KOPT-K1 (cell line): ENCODE measurements around the gene CPS1.

Source experiments
- H3K27ac ChIP-seq: fragments of 200-600 bp; sonication (generic); 2 replicates; pipeline ENCODE4 v1.5.1; 2016; ENCODE audit warnings: antibody characterized with exemption, mild to moderate bottlenecking, low read depth, low read length; ENCODE audit not compliant: poor library complexity, severe bottlenecking
- H3K36me3 ChIP-seq: fragments of 200-600 bp; sonication (generic); 2 replicates; pipeline ENCODE4 v1.5.1; 2017; ENCODE audit warnings: antibody characterized with exemption, mild to moderate bottlenecking, low read length, moderate library complexity; ENCODE audit not compliant: insufficient read depth
- H3K9me3 ChIP-seq: fragments of 200-600 bp; sonication (generic); 2 replicates; pipeline ENCODE4 v1.5.1; 2017; ENCODE audit warnings: antibody characterized with exemption, low read length, mild to moderate bottlenecking; ENCODE audit not compliant: insufficient read depth, poor library complexity, severe bottlenecking

The CPS1 gene

GRCh38 chr2:210663631-210664089, 107.3 kb downstream of the CPS1 start:
- Histone ChIP-seq H3K36me3 (no peaks in the 10 kb centered on the region), H3K27ac (no peak overlapping the region), H3K9me3 (peaks cover 7% of the 10 kb centered on the region)

- Histone ChIP-seq H3K9me3 (no peaks in the 10 kb centered on the region), H3K27ac (no peak overlapping the region), H3K36me3 (no peaks in the 10 kb centered on the region)
Measured at GRCh38 chr2:210667711-210668110, 111.3 kb downstream of the CPS1 start.

GRCh38 chr2:210671065-210671464, 114.7 kb downstream of the CPS1 start:
- Histone ChIP-seq H3K9me3 (no peaks in the 10 kb centered on the region), H3K36me3 (no peaks in the 10 kb centered on the region), H3K27ac (no peak overlapping the region)

- no peak overlapping the region for H3K27ac ChIP-seq
- H3K9me3 ChIP-seq, result no peaks in the 10 kb centered on the region
- no peaks in the 10 kb centered on the region for H3K36me3 ChIP-seq
Measured at GRCh38 chr2:210673117-210673516, 116.7 kb downstream of the CPS1 start.

GRCh38 chr2:210676067-210676466, 119.7 kb downstream of the CPS1 start:
- H3K36me3 ChIP-seq, result no peaks in the 10 kb centered on the region
- H3K27ac ChIP-seq, result no peak overlapping the region
- no peaks in the 10 kb centered on the region for H3K9me3 ChIP-seq

GRCh38 chr2:210681491-210681890, 125.1 kb downstream of the CPS1 start:
- no peaks in the 10 kb centered on the region for H3K9me3 ChIP-seq
- H3K27ac ChIP-seq, result no peak overlapping the region

GRCh38 chr2:210686401-210686800, 130.0 kb downstream of the CPS1 start:
- no peak overlapping the region for H3K27ac ChIP-seq
- no peaks in the 10 kb centered on the region for H3K9me3 ChIP-seq

More at GRCh38 chr2:210681491-210681890, 125.1 kb downstream of the CPS1 start:
- H3K36me3 ChIP-seq, result no peaks in the 10 kb centered on the region

GRCh38 chr2:210687786-210688470, 131.5 kb downstream of the CPS1 start:
- Histone ChIP-seq H3K36me3 (no peaks in the 10 kb centered on the region), H3K27ac (no peak overlapping the region)

More at GRCh38 chr2:210686401-210686800, 130.0 kb downstream of the CPS1 start:
- no peaks in the 10 kb centered on the region for H3K36me3 ChIP-seq

GRCh38 chr2:210707900-210708299, 151.5 kb downstream of the CPS1 start:
- Histone ChIP-seq H3K27ac (no peak overlapping the region), H3K36me3 (no peaks in the 10 kb centered on the region), H3K9me3 (no peaks in the 10 kb centered on the region)

More at GRCh38 chr2:210687786-210688470, 131.5 kb downstream of the CPS1 start:
- no peaks in the 10 kb centered on the region for H3K9me3 ChIP-seq

- no peak overlapping the region for H3K27ac ChIP-seq
- no peaks in the 10 kb centered on the region for H3K9me3 ChIP-seq
- no peaks in the 10 kb centered on the region for H3K36me3 ChIP-seq
Measured at GRCh38 chr2:210713122-210713521, 156.7 kb downstream of the CPS1 start.

GRCh38 chr2:210715560-210716082, 159.2 kb downstream of the CPS1 start:
- H3K27ac ChIP-seq, result no peak overlapping the region

GRCh38 chr2:210718503-210718902, 162.1 kb downstream of the CPS1 start:
- Histone ChIP-seq H3K27ac (no peak overlapping the region), H3K36me3 (no peaks in the 10 kb centered on the region), H3K9me3 (no peaks in the 10 kb centered on the region)

More at GRCh38 chr2:210715560-210716082, 159.2 kb downstream of the CPS1 start:
- Histone ChIP-seq H3K9me3 (no peaks in the 10 kb centered on the region), H3K36me3 (no peaks in the 10 kb centered on the region)

- H3K36me3 ChIP-seq, result no peaks in the 10 kb centered on the region
- no peaks in the 10 kb centered on the region for H3K9me3 ChIP-seq
- no peak overlapping the region for H3K27ac ChIP-seq
Measured at GRCh38 chr2:210722092-210722491, 165.7 kb downstream of the CPS1 start.

GRCh38 chr2:210727549-210727948, 171.2 kb downstream of the CPS1 start:
- Histone ChIP-seq H3K27ac (no peak overlapping the region), H3K36me3 (no peaks in the 10 kb centered on the region), H3K9me3 (no peaks in the 10 kb centered on the region)
